Stimulated activated naive CD8-positive, alpha-beta T cell treated with anti-CD3 and anti-CD28 coated beads, Interleukin-15, Interleukin-2, amounts not matched to agents 100 ng/mL and 50 ng/mL, for 24 hours (primary cell): ENCODE results near the gene FLNB.

Experiments used
- H3K27ac Mint-ChIP-seq: one replicate; pipeline ENCODE4 v1.8.0; 2021; ENCODE audit warnings: mild to moderate bottlenecking, mixed read lengths
- H3K27me3 Mint-ChIP-seq: one replicate; pipeline ENCODE4 v1.8.0; 2021; ENCODE audit warnings: mixed read lengths
- H3K36me3 Mint-ChIP-seq: one replicate; pipeline ENCODE4 v1.8.0; 2021; ENCODE audit warnings: low read depth, mixed read lengths
- H3K4me1 Mint-ChIP-seq: one replicate; pipeline ENCODE4 v1.8.0; 2021; ENCODE audit warnings: low read depth, mixed read lengths
- H3K4me3 Mint-ChIP-seq: one replicate; pipeline ENCODE4 v1.8.0; 2021; ENCODE audit warnings: mild to moderate bottlenecking, mixed read lengths
- H3K9me3 Mint-ChIP-seq: one replicate; pipeline ENCODE4 v1.8.0; 2021; ENCODE audit warnings: mixed read lengths

FLNB gene

DNA sequence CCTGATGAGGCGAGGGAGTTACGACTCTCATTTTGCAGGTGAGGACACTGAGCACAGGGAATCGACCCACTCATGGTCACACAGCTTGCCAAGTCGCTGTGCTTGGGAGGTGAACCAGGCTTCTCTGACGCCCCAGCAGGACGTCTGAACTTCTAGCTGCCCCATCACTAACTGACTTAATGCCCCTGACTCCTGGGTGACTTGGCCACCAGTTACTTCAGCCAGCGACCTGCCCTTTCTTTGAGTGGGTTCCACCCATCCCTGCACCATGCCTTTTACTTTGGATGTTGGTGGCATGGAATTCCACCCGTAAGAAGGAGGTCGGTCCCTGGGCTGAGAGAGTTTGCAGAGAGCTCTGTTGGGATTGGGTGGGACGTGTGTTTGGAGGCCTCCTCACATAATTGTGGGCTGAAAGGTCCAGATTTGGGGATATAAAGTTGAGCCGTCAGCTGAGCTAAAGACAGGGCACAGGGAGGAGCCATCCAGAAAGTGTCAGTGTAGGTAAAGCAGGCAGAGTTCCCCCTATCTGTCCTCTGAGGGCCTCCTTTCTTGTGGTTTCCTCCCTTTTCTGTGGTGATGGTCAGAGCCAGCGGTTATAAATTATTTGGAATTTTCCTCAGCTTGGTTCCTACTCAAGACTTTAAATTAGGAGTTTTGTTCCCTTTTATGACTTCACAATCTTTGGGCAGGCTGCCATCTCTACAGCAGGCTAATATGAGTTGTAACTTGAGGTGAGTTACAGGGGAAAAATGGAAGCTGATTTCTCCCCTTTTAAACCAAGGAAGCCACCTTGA lies 55.0 kb downstream of the FLNB start:
- no peak overlapping the region for H3K4me3 Mint-ChIP-seq
- no peaks in the 10 kb centered on the region for H3K27me3 Mint-ChIP-seq
- peaks cover 20% of the 10 kb centered on the region for H3K4me1 Mint-ChIP-seq
- no peak overlapping the region for H3K27ac Mint-ChIP-seq
- H3K9me3 Mint-ChIP-seq: no peaks in the 10 kb centered on the region
- no peaks in the 10 kb centered on the region for H3K36me3 Mint-ChIP-seq

DNA sequence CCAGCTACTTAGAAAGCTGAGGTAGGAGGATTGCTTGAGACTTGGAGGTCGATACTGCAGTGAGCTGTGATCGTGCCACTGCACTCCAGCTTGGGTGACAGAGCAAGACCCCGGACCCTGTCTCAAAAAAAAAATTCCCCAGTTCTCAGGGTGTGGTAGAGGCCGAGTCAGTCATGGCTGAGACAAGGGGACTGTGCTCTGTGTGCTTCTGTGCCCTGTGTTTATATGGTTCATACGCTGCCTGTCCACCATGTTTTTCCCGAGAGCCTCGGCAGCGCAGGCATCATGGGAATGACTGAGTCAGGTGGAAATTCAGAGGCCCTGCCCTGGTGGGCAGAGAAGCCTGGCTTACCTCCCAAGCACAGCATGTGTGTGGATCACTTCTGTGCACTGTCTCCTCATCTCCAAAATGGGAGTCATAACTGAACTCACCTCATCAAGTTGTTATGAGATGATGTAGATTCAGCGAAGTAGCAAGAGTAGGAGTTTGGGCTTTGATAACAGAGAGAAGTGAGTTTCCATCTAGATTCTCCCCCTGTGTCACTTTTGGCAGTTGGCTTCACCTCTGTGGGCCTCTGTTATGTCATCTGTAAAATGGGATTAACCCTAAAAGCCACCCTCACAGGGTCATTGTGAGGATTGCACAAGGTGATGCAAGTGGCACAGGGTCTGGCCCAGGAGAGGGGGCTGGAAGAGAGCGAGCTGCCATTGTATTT lies 56.9 kb downstream of the FLNB start:
- no peak overlapping the region for H3K27ac Mint-ChIP-seq
- no peak overlapping the region for H3K4me3 Mint-ChIP-seq
- no peaks in the 10 kb centered on the region for H3K36me3 Mint-ChIP-seq
- H3K27me3 Mint-ChIP-seq: no peaks in the 10 kb centered on the region
- H3K4me1 Mint-ChIP-seq: peaks cover 20% of the 10 kb centered on the region
- no peaks in the 10 kb centered on the region for H3K9me3 Mint-ChIP-seq

DNA sequence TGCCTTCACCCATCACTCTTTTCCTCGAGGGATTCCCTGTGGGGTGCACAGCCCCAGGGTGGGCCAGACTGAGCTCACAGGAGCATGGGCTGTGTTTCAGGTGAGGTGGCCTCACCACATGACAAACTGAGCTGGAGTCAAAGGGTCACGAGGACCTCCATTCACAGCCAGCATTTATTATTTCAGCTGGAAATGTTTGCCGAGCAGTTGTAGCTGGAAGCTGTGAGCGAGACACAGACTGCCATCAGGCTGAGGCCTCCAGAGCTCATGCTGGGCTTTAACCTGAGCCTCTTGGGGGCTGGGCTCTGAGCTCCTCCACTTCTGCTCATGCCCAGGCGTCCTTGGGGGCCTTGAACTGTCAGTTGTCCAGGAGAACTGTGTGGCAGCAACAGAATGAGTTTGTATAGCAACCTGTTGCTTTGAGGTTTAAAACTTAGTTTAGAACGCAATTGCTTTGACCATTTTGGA lies 57.5 kb downstream of the FLNB start:
- Mint-ChIP-seq H3K36me3 (no peaks in the 10 kb centered on the region), H3K27me3 (no peaks in the 10 kb centered on the region), H3K27ac (no peak overlapping the region), H3K4me3 (no peak overlapping the region), H3K9me3 (no peaks in the 10 kb centered on the region), H3K4me1 (peaks cover 20% of the 10 kb centered on the region)

DNA sequence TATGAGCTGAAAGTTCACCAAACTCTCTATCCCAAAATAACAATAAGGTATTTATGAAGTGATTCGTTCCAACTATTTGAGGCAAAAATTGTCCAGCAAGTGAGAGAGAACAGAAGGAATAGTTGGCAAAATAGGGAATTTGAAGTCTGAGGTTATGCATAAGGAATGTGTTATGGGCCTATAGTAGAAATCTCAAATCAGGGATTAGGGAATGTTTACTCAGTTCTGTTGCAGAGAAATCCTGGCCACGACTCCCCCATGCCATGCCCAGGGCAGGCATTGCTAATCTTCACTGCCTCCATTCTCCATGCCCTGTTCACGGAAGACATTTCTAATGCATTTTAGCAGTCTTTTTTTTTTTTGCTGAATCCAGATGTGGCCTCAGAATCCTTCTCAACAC lies 58.6 kb downstream of the FLNB start:
- H3K27ac Mint-ChIP-seq: no peak overlapping the region

GRCh38 chr3:58068122-58068809 lies 60.0 kb downstream of the FLNB start:
- no peak overlapping the region for H3K4me3 Mint-ChIP-seq

More for the DNA sequence above, 58.6 kb downstream of the FLNB start:
- H3K4me3 Mint-ChIP-seq: no peak overlapping the region
- H3K9me3 Mint-ChIP-seq: no peaks in the 10 kb centered on the region
- H3K27me3 Mint-ChIP-seq: no peaks in the 10 kb centered on the region
- H3K36me3 Mint-ChIP-seq: no peaks in the 10 kb centered on the region
- H3K4me1 Mint-ChIP-seq: peaks cover 20% of the 10 kb centered on the region

DNA sequence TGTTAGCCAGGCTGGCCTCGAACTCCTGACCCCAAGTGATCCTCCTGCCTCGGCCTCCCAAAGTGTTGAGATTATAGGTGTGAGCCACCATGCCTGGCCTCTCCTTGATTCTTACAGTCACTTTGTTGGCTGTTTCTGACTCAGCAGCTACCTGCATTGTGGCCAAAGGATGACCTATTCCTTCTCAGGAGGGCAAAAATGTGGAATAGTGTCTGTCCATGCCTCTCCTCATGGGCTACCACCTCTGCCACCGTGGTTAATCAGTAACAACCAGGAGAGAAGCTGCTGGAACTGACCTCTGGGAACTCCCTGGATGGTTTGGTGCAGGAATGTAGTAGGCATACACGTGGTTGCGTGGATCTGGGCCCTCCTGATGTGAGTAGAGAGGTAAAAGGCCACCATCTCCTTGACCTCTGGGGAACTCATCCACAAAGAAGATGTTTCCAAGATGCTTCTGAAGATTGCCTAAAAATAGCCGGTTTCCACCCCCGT lies 63.3 kb downstream of the FLNB start:
- H3K9me3 Mint-ChIP-seq: no peaks in the 10 kb centered on the region
- no peaks in the 10 kb centered on the region for H3K36me3 Mint-ChIP-seq
- H3K27ac Mint-ChIP-seq: no peak overlapping the region
- no peaks in the 10 kb centered on the region for H3K27me3 Mint-ChIP-seq
- H3K4me1 Mint-ChIP-seq: peaks cover 31% of the 10 kb centered on the region
- H3K4me3 Mint-ChIP-seq: no peak overlapping the region

More at GRCh38 chr3:58068122-58068809, 60.0 kb downstream of the FLNB start:
- Mint-ChIP-seq H3K27ac (no peak overlapping the region), H3K36me3 (no peaks in the 10 kb centered on the region), H3K4me1 (peaks cover 16% of the 10 kb centered on the region), H3K27me3 (no peaks in the 10 kb centered on the region), H3K9me3 (no peaks in the 10 kb centered on the region)

DNA sequence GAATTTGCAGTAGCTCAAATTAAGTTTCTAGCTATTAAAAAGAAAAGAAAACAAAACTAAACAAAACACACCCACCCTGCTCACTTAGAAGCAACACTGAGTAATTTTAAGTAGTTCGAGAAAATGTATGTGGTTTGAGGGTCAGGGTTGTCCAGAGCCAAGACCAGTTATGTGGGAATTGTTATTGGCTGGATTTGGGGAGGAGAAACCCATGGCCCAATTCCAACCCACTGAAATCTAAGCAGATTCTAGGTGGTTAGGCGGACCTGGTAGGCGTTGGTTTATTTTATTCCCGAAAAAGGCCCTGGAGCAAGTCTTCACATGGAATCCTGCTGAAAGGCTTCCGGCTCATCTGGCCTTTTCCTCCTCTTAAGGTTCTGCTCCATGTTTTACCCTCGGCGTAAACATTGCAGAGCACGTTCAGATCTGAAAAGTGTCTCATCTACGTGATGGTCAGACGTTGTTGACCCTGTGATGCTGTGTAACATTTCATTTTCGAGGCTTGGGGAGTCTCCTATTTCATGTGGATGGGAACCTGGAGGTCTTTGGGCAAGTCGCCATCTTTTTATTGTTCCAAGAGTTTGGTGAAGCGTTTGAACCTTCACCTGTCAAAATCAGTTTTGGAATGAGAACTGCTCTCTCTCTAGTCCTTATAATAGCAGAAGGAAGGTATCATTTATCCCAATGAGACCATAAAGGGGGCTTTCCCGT lies 64.0 kb downstream of the FLNB start:
- Mint-ChIP-seq H3K4me3 (no peak overlapping the region), H3K36me3 (no peaks in the 10 kb centered on the region), H3K9me3 (no peaks in the 10 kb centered on the region), H3K27ac (no peak overlapping the region), H3K27me3 (no peaks in the 10 kb centered on the region), H3K4me1 (peaks cover 31% of the 10 kb centered on the region)

DNA sequence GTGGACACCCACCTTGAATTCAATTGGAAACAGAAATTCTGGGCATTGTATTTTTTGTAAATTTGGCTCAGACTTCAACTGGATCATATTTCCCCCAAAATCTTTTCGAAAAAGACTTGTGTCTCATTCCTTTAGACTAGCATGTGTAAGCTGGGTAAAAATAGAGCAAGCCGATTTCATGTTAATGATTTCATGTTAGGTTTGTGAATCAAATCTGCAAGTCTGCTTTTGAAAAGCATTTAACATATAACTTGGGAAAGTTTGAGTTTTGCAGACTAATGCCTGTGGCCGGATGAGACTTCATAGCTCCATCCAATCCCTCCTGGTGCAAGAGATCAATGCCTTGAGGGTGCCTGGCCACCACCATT lies 64.5 kb downstream of the FLNB start:
- H3K9me3 Mint-ChIP-seq: no peaks in the 10 kb centered on the region
- H3K36me3 Mint-ChIP-seq: peaks cover 4% of the 10 kb centered on the region
- H3K27ac Mint-ChIP-seq: no peak overlapping the region
- H3K27me3 Mint-ChIP-seq: no peaks in the 10 kb centered on the region
- H3K4me1 Mint-ChIP-seq: peaks cover 34% of the 10 kb centered on the region
- no peak overlapping the region for H3K4me3 Mint-ChIP-seq

- Mint-ChIP-seq H3K4me1 (peaks cover 41% of the 10 kb centered on the region), H3K27ac (no peak overlapping the region), H3K36me3 (peaks cover 7% of the 10 kb centered on the region), H3K4me3 (no peak overlapping the region), H3K27me3 (no peaks in the 10 kb centered on the region), H3K9me3 (no peaks in the 10 kb centered on the region)
These were observed 65.3 kb downstream of the FLNB start for GRCh38 chr3:58073301-58074108.

DNA sequence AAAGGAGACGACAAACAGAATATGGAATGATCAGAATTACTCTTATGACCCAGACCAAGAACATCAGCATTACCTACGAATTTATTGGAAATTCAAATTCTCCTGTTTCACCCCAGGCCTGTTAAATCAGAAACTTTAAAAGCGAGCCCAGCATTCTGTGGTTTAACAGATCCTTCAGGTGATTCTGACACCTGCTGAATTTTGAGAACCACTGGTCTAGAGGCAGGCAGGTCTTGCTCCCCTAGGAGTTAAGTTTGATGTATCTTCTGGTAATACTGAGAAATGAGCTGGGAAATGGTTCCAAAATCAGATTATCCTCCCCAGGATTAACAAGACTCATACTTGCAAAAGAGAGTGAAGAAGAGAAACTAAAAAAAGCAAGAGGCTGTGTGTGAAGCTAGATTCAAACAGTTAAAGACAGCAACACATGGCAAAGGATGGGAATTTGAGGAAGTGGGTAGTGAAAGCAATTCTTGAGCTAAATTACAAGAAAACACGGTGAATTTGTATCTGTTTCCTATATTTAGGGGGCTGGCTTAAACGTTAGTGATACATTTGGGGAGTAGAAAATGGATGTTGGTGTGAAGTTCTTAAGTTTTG lies 66.0 kb downstream of the FLNB start:
- H3K4me1 Mint-ChIP-seq: peaks cover 41% of the 10 kb centered on the region
- H3K27me3 Mint-ChIP-seq: no peaks in the 10 kb centered on the region
- H3K36me3 Mint-ChIP-seq: peaks cover 11% of the 10 kb centered on the region
- H3K9me3 Mint-ChIP-seq: no peaks in the 10 kb centered on the region
- H3K27ac Mint-ChIP-seq: peak overlapping the region; percentile 16
- H3K4me3 Mint-ChIP-seq: peak overlapping the region; percentile 15

GRCh38 chr3:58074997-58075396 lies 66.8 kb downstream of the FLNB start:
- Mint-ChIP-seq H3K36me3 (peaks cover 17% of the 10 kb centered on the region), H3K9me3 (no peaks in the 10 kb centered on the region), H3K27me3 (no peaks in the 10 kb centered on the region), H3K27ac (peak overlapping the region; percentile 0), H3K4me1 (peaks cover 41% of the 10 kb centered on the region), H3K4me3 (no peak overlapping the region)

DNA sequence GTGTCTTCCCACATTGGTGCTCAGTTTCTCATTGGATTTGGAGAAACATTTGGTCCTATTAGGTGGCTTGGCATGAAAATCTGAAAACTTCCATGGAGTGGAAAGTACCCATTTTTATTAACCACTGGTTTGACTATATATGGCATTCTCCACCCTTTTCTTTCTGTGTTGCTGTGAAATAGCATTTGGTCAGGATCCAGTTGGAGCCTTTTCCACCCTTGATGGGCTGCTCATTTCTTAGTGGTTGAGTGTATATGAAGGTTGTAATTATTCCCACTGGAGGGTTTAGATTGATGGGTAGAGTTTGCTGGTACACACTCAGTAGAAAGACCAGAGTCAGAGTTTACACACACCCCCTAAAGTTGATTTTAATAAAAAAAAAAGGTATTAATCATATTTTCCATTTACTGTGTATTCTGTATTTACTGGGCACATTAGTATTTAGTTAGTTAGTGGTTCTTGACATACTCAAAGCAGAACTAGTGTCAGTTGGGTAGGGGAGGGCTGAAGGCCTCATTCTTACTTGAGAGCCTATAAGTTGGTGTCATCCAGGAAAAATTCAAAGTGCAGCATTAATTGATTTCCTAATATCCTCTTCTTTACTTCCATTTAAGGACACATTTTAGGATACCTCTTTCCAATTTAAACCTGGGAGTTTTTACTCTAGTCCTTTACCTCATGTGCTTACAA lies 69.5 kb downstream of the FLNB start:
- Mint-ChIP-seq H3K36me3 (peaks cover 23% of the 10 kb centered on the region), H3K27me3 (no peaks in the 10 kb centered on the region), H3K4me1 (peaks cover 58% of the 10 kb centered on the region), H3K9me3 (no peaks in the 10 kb centered on the region), H3K4me3 (no peak overlapping the region), H3K27ac (no peak overlapping the region)

- no peaks in the 10 kb centered on the region for H3K27me3 Mint-ChIP-seq
- peaks cover 23% of the 10 kb centered on the region for H3K36me3 Mint-ChIP-seq
- H3K9me3 Mint-ChIP-seq: no peaks in the 10 kb centered on the region
- H3K4me3 Mint-ChIP-seq: no peak overlapping the region
- peaks cover 60% of the 10 kb centered on the region for H3K4me1 Mint-ChIP-seq
- H3K27ac Mint-ChIP-seq: no peak overlapping the region
These were observed 70.4 kb downstream of the FLNB start for GRCh38 chr3:58078610-58079009.
